ENCODE results near the gene PPFIBP2. TPM values are rescaled to one million over a fixed set of nuclear protein-coding genes. Genes with fewer than 3 reads are reported as not detected.
A peak's percentile ranks its signal among the peaks of the same experiment; 100 is the strongest.

The PPFIBP2 gene
- total and polyA plus RNA-seq, 2 of the 13 experiments (the other 11 are each of a cell fraction or from before 2014, with no cell fraction given): 15.0 to 52.5 TPM

DNA sequence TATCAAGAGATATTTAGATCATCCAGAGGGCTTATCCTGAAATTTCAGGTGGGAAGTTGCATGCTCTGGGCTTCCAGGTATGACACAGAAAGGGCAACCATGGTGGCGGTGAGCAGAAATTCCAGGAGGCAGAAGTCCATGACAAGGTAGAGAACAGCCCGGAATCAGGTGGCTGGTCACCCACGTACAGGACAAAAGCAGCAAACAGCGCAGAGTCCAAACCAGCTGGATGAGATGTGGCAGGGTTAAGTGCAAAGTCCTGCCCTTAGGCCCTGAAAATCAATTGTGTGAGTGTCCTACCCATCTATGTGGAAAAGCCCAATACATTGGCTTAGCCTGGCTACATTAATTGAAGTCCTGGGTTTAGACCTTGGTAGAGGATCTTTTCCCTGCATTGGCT is 11.6 kb downstream of the PPFIBP2 start (continued):
- TF ChIP-seq, protein P1, sequence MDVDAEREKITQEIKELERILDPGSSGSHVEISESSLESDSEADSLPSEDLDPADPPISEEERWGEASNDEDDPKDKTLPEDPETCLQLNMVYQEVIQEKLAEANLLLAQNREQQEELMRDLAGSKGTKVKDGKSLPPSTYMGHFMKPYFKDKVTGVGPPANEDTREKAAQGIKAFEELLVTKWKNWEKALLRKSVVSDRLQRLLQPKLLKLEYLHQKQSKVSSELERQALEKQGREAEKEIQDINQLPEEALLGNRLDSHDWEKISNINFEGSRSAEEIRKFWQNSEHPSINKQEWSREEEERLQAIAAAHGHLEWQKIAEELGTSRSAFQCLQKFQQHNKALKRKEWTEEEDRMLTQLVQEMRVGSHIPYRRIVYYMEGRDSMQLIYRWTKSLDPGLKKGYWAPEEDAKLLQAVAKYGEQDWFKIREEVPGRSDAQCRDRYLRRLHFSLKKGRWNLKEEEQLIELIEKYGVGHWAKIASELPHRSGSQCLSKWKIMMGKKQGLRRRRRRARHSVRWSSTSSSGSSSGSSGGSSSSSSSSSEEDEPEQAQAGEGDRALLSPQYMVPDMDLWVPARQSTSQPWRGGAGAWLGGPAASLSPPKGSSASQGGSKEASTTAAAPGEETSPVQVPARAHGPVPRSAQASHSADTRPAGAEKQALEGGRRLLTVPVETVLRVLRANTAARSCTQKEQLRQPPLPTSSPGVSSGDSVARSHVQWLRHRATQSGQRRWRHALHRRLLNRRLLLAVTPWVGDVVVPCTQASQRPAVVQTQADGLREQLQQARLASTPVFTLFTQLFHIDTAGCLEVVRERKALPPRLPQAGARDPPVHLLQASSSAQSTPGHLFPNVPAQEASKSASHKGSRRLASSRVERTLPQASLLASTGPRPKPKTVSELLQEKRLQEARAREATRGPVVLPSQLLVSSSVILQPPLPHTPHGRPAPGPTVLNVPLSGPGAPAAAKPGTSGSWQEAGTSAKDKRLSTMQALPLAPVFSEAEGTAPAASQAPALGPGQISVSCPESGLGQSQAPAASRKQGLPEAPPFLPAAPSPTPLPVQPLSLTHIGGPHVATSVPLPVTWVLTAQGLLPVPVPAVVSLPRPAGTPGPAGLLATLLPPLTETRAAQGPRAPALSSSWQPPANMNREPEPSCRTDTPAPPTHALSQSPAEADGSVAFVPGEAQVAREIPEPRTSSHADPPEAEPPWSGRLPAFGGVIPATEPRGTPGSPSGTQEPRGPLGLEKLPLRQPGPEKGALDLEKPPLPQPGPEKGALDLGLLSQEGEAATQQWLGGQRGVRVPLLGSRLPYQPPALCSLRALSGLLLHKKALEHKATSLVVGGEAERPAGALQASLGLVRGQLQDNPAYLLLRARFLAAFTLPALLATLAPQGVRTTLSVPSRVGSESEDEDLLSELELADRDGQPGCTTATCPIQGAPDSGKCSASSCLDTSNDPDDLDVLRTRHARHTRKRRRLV (CRISPR knock-in tag; IDR thresholded peaks at IDR 0.05): no peak
- TF ChIP-seq SATB2 (CRISPR knock-in tag; IDR thresholded peaks at IDR 0.05): no peak
- no peak for TF ChIP-seq MAF1 (CRISPR knock-in tag; IDR thresholded peaks at IDR 0.05; ENCODE audit: borderline replicate concordance)
- TF ChIP-seq ZMAT3 (CRISPR knock-in tag; conservative IDR thresholded peaks at IDR 0.05): 0 out of 2 replicates have a peak, but pooled peaks have one; percentile 59
- TF ChIP-seq EP300 (IDR thresholded peaks at IDR 0.05; ENCODE audit: low read depth in 2 of 2, low read length in 2 of 2): peak; percentile 47 to 54; a peak in 2 of 4 replicates
- TF ChIP-seq EP300 (CRISPR knock-in tag; IDR thresholded peaks at IDR 0.05; ENCODE audit: borderline replicate concordance): no peak
- TF ChIP-seq ZNF891 (CRISPR knock-in tag; IDR thresholded peaks at IDR 0.05): no peak
- TF ChIP-seq KAT2B (IDR thresholded peaks at IDR 0.05; ENCODE audit: borderline replicate concordance, low read depth, low read length): peak; percentile 34; the same call in 1 of the 2 replicates
- TF ChIP-seq ZSCAN30 (CRISPR knock-in tag; IDR thresholded peaks at IDR 0.05): no peak
- TF ChIP-seq ZBTB1 (CRISPR knock-in tag; IDR thresholded peaks at IDR 0.05; ENCODE audit: borderline replicate concordance): no peak
- TF ChIP-seq ZNF333 (CRISPR knock-in tag; IDR thresholded peaks at IDR 0.05; ENCODE audit: borderline replicate concordance): no peak
- TF ChIP-seq, protein P2, sequence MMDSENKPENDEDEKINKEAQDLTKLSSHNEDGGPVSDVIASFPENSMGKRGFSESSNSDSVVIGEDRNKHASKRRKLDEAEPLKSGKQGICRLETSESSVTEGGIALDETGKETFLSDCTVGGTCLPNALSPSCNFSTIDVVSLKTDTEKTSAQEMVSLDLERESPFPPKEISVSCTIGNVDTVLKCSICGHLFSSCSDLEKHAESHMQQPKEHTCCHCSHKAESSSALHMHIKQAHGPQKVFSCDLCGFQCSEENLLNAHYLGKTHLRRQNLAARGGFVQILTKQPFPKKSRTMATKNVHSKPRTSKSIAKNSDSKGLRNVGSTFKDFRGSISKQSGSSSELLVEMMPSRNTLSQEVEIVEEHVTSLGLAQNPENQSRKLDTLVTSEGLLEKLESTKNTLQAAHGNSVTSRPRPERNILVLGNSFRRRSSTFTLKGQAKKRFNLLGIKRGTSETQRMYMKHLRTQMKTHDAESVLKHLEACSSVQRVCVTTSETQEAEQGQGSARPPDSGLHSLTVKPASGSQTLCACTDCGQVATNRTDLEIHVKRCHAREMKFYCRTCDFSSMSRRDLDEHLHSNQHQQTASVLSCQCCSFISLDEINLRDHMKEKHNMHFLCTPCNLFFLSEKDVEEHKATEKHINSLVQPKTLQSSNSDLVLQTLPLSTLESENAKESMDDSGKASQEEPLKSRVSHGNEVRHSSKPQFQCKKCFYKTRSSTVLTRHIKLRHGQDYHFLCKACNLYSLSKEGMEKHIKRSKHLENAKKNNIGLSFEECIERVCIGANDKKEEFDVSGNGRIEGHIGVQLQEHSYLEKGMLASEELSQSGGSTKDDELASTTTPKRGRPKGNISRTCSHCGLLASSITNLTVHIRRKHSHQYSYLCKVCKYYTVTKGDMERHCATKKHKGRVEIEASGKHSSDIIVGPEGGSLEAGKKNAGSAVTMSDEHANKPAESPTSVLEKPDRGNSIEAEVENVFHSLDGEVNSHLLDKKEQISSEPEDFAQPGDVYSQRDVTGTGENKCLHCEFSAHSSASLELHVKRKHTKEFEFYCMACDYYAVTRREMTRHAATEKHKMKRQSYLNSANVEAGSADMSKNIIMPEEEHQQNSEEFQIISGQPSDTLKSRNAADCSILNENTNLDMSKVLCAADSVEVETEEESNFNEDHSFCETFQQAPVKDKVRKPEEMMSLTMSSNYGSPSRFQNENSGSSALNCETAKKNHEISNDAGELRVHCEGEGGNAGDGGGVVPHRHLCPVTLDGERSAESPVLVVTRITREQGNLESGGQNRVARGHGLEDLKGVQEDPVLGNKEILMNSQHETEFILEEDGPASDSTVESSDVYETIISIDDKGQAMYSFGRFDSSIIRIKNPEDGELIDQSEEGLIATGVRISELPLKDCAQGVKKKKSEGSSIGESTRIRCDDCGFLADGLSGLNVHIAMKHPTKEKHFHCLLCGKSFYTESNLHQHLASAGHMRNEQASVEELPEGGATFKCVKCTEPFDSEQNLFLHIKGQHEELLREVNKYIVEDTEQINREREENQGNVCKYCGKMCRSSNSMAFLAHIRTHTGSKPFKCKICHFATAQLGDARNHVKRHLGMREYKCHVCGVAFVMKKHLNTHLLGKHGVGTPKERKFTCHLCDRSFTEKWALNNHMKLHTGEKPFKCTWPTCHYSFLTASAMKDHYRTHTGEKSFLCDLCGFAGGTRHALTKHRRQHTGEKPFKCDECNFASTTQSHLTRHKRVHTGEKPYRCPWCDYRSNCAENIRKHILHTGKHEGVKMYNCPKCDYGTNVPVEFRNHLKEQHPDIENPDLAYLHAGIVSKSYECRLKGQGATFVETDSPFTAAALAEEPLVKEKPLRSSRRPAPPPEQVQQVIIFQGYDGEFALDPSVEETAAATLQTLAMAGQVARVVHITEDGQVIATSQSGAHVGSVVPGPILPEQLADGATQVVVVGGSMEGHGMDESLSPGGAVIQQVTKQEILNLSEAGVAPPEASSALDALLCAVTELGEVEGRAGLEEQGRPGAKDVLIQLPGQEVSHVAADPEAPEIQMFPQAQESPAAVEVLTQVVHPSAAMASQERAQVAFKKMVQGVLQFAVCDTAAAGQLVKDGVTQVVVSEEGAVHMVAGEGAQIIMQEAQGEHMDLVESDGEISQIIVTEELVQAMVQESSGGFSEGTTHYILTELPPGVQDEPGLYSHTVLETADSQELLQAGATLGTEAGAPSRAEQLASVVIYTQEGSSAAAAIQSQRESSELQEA (CRISPR knock-in tag; IDR thresholded peaks at IDR 0.05; ENCODE audit: not compliant biosample characterization): no peak
- TF ChIP-seq, protein P3, sequence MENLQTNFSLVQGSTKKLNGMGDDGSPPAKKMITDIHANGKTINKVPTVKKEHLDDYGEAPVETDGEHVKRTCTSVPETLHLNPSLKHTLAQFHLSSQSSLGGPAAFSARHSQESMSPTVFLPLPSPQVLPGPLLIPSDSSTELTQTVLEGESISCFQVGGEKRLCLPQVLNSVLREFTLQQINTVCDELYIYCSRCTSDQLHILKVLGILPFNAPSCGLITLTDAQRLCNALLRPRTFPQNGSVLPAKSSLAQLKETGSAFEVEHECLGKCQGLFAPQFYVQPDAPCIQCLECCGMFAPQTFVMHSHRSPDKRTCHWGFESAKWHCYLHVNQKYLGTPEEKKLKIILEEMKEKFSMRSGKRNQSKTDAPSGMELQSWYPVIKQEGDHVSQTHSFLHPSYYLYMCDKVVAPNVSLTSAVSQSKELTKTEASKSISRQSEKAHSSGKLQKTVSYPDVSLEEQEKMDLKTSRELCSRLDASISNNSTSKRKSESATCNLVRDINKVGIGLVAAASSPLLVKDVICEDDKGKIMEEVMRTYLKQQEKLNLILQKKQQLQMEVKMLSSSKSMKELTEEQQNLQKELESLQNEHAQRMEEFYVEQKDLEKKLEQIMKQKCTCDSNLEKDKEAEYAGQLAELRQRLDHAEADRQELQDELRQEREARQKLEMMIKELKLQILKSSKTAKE (CRISPR knock-in tag; IDR thresholded peaks at IDR 0.05; ENCODE audit: borderline replicate concordance): no peak
- no peak for TF ChIP-seq RNF2 (conservative IDR thresholded peaks at IDR 0.05; ENCODE audit: low read depth)
- TF ChIP-seq KDM1A (CRISPR knock-in tag; IDR thresholded peaks at IDR 0.05): peak; percentile 86; the same call in 1 of the 2 replicates
